K562 (cell line): Measurements from ENCODE around the gene SLC35F2. TPM values are rescaled to one million over a fixed set of nuclear protein-coding genes. Genes with fewer than 3 reads are reported as not detected.

Experiments
- ATAC-seq: fragments of 200-7000 bp; cut with Tn5 transposase; 3 replicates; pipeline ENCODE4 v1.9.1; 2020; ENCODE audit warnings: moderate library complexity
- BruUV-seq: library from RNA; stranded (reverse); fragments of 400-500 nt; replicated peaks from 2 replicates; lab custom pipeline; 2021; lab: Mats Ljungman, UMichigan
- CTCF ChIA-PET: fragments of 300-600 bp; formaldehyde crosslinking; extraction: SDS; loops from one replicate; lab custom pipeline; 2021; ENCODE audit warnings: low intra/inter-chr PET ratio; lab: Yijun Ruan, JAX
- POLR2A ChIA-PET: fragments of 300-600, 350-650 bp; sonication (Branson Sonifier 250); formaldehyde crosslinking; extraction: SDS; loops from one replicate; lab custom pipeline; 2021; ENCODE audit warnings: antibody characterized with exemption, inconsistent platforms; lab: Yijun Ruan, JAX
- DNase-seq, 4 experiments: peaks; one replicate each; pipeline versions ENCODE4 v3.0.0 to v3.0.0-alpha.2; 2011 to 2018; ENCODE audit warnings: low spot score in 3 of 4, mixed read lengths in 3 of 4; ENCODE audit errors: extremely low read depth in 1 of 4
- FAIRE-seq: peaks from 2 replicates; lab custom pipeline; 2011; peaks lifted over from hg19 to GRCh38; lab: Jason Lieb, UNC
- H2AFZ ChIP-seq: 2 replicates; pipeline ENCODE4 v1.6.0; 2011; ENCODE audit warnings: low read depth, low read length, control low read depth, inconsistent platforms
- H3K27ac ChIP-seq: fragments of 200-600 bp; 3 replicates; pipeline ENCODE4 v1.8.0; 2011; ENCODE audit warnings: low read depth, mild to moderate bottlenecking, control low read depth, inconsistent platforms, low read length, moderate library complexity, mixed read lengths; ENCODE audit errors: extremely low read depth
- H3K27me3 ChIP-seq, 2 experiments: fragments of 300-600 bp in 1 of 2; 2 replicates in 1 of 2; 3 replicates in 1 of 2; pipeline versions ENCODE4 v1.6.0 to v1.8.0; 2011; ENCODE audit warnings: inconsistent platforms in 2 of 2, low read length in 2 of 2, mild to moderate bottlenecking in 1 of 2, mixed read lengths in 1 of 2, moderate library complexity in 1 of 2; ENCODE audit not compliant: control insufficient read depth in 2 of 2, insufficient read depth in 2 of 2
- H3K36me3 ChIP-seq: fragments of 300-600 bp; 3 replicates; pipeline ENCODE4 v1.8.0; 2011; ENCODE audit warnings: mild to moderate bottlenecking, low read length, inconsistent platforms; ENCODE audit not compliant: control insufficient read depth, insufficient read depth
- H3K4me1 ChIP-seq, 2 experiments: fragments of 200-600 bp in 1 of 2; replicated peaks in 1 of 2; 2 replicates in 1 of 2; 3 replicates in 1 of 2; pipeline versions ENCODE4 v1.5.1 to v1.8.0; 2011; ENCODE audit warnings: inconsistent platforms in 2 of 2, low read length in 2 of 2, mild to moderate bottlenecking in 1 of 2, mixed read lengths in 1 of 2, moderate library complexity in 1 of 2; ENCODE audit not compliant: control insufficient read depth in 2 of 2, insufficient read depth in 2 of 2
- H3K4me2 ChIP-seq: 2 replicates; pipeline ENCODE4 v1.6.1; 2011; ENCODE audit warnings: low read length, control low read depth, inconsistent platforms, mixed read lengths; ENCODE audit not compliant: insufficient read depth
- H3K4me3 ChIP-seq: fragments of 200-600 bp; sonication (generic), shearing (Covaris generic); 2 replicates; pipeline ENCODE4 v1.5.1; 2016; ENCODE audit warnings: control low read depth, inconsistent platforms
- H3K79me2 ChIP-seq: fragments of 200-600 bp; 3 replicates; pipeline ENCODE4 v1.8.0; 2011; ENCODE audit warnings: low read length, inconsistent platforms; ENCODE audit not compliant: control insufficient read depth, insufficient read depth
- H3K9ac ChIP-seq, 2 experiments: 2 replicates each; pipeline versions ENCODE4 v1.6.0 to v1.6.1; 2011; ENCODE audit warnings: low read depth in 2 of 2, low read length in 2 of 2, control low read depth in 1 of 2, inconsistent platforms in 1 of 2, mild to moderate bottlenecking in 1 of 2, mixed read lengths in 1 of 2; ENCODE audit not compliant: insufficient read depth in 1 of 2
- H3K9me1 ChIP-seq: one replicate; pipeline ENCODE4 v1.6.0; 2011; ENCODE audit warnings: inconsistent platforms, mild to moderate bottlenecking, low read length, moderate library complexity; ENCODE audit not compliant: control insufficient read depth, insufficient read depth
- H3K9me3 ChIP-seq: replicated peaks from 2 replicates; pipeline ENCODE4 v1.5.1; 2011; ENCODE audit warnings: low read depth, low read length, inconsistent platforms; ENCODE audit not compliant: control insufficient read depth, insufficient read depth
- H4K20me1 ChIP-seq: replicated peaks from 2 replicates; pipeline ENCODE4 v1.6.1; 2011; ENCODE audit warnings: low read length, inconsistent platforms, mixed read lengths; ENCODE audit not compliant: control insufficient read depth, insufficient read depth
- BRD4 ChIP-seq: fragments of 200-600 bp; sonication (generic); IDR thresholded peaks from 2 replicates; pipeline ENCODE4 v1.6.1; 2017; ENCODE audit warnings: inconsistent platforms
- C11orf30 ChIP-seq: fragments of 450-650 bp; IDR thresholded peaks from 2 replicates; pipeline ENCODE4 v1.6.1; 2016; ENCODE audit warnings: low read depth, mild to moderate bottlenecking
- FOXA1 ChIP-seq: fragments of 450-650 bp; IDR thresholded peaks from 2 replicates; pipeline ENCODE4 v1.6.1; 2016; ENCODE audit warnings: mild to moderate bottlenecking, borderline replicate concordance
- FUS ChIP-seq: fragments of 200-400 bp; formaldehyde crosslinking; optimal IDR thresholded peaks from 2 replicates; pipeline ENCODE3; 2017; ENCODE audit warnings: low read depth, low read length
- GABPA ChIP-seq: fragments of 200-800 bp; sonication (Bioruptor generic); conservative IDR thresholded peaks from 2 replicates; pipeline ENCODE4 v1.6.1; 2016; ENCODE audit warnings: low read depth, missing genetic modification characterization, missing compliant biosample characterization
- PCBP2 ChIP-seq: fragments of 200-400 bp; formaldehyde crosslinking; IDR thresholded peaks from 2 replicates; pipeline ENCODE4 v1.6.1; 2018; ENCODE audit warnings: low read length, low read depth, mild to moderate bottlenecking, moderate library complexity; ENCODE audit not compliant: poor library complexity, severe bottlenecking
- SP1 ChIP-seq: sonication (generic); formaldehyde crosslinking; IDR thresholded peaks from 2 replicates; pipeline ENCODE4 v1.8.1; 2022; ENCODE audit warnings: mild to moderate bottlenecking, missing genetic modification reagents
- SRSF9 ChIP-seq: fragments of 200-400 bp; formaldehyde crosslinking; IDR thresholded peaks from 2 replicates; pipeline ENCODE4 v1.6.1; 2017; ENCODE audit warnings: low read depth, low read length, borderline replicate concordance
- WHSC1 ChIP-seq: IDR thresholded peaks from one replicate; pipeline ENCODE4 v1.6.1; 2012; ENCODE audit warnings: low read length, control low read depth, inconsistent platforms
- ZBTB17 ChIP-seq: fragments of 450-650 bp; formaldehyde crosslinking; IDR thresholded peaks from 2 replicates; pipeline ENCODE4 v1.4.0; 2020; ENCODE audit warnings: mild to moderate bottlenecking
- ZNF232 ChIP-seq: sonication (generic); formaldehyde crosslinking; IDR thresholded peaks from 2 replicates; pipeline ENCODE4 v1.8.0; 2022; ENCODE audit warnings: mild to moderate bottlenecking, missing genetic modification reagents
- ZNF696 ChIP-seq: fragments of 250-450 bp; sonication (Bioruptor Pico); conservative IDR thresholded peaks from 2 replicates; pipeline ENCODE4 v1.4.0; 2020; ENCODE audit warnings: mild to moderate bottlenecking, moderate library complexity
- whole genome bisulfite sequencing: fragments of 100-300 bp; shearing (Covaris generic); methylation state at CpG from one replicate; pipeline ENCODE4 v1.1.6; 2016; ENCODE audit warnings: low coverage, mixed read lengths; ENCODE audit not compliant: insufficient coverage; ENCODE audit errors: missing lambda C conversion rate; 5-methylcytosine and 5-hydroxymethylcytosine counted together
- in situ Hi-C: fragments of 300-500 bp; cut with MboI; formaldehyde crosslinking; loops from 4 replicates; pipeline ENCODE4 v1.15.0; 2018; ENCODE audit warnings: inconsistent platforms, mixed read lengths
- intact Hi-C: fragments of 100-400 bp; cut with micrococcal nuclease; formaldehyde crosslinking; loops from 2 replicates; pipeline ENCODE4 v1.14.2; 2022
- polyA plus RNA-seq, 8 experiments: library from polyadenylated mRNA; depleted of rRNA in 4 of 8; stranded (reverse) in 5 of 8; unstranded in 3 of 8; fragments of >200 nt; fragmentation: Nextera tagmentation in 2 of 8; fragmentation: Illumina TruSeq in 1 of 8; extraction: Ambion mirVana in 2 of 8; extraction: Trizol in 1 of 8; gene quantifications; 2 replicates each; pipeline versions ENCODE4 v1.2.1 to v1.2.3, GENCODE V29; 2011 to 2014; ENCODE audit warnings: inconsistent platforms in 1 of 8, missing spikeins in 1 of 8
- total RNA-seq, 7 experiments: library from RNA; depleted of rRNA in 6 of 7; stranded (reverse); fragments of >200 nt in 6 of 7; fragmentation: Illumina TruSeq in 2 of 7; extraction: Trizol in 2 of 7; gene quantifications; 2 replicates each; pipeline versions ENCODE4 v1.2.1 to v1.2.3, GENCODE V29; 2011 to 2021; ENCODE audit warnings: low replicate concordance in 1 of 7
- TF ChIP-seq, protein P1 (sequence below): fragments of 450-650 bp; formaldehyde crosslinking; IDR thresholded peaks from 2 replicates; pipeline ENCODE4 v1.4.0; 2020; ENCODE audit warnings: mild to moderate bottlenecking, moderate library complexity
- TF ChIP-seq, protein P2 (sequence below): fragments of 250-450 bp; sonication (Bioruptor Pico); IDR thresholded peaks from 2 replicates; pipeline ENCODE4 v1.8.0; 2021; ENCODE audit warnings: moderate library complexity, mild to moderate bottlenecking, inconsistent platforms
- TF ChIP-seq, protein P3 (sequence below): sonication (generic); formaldehyde crosslinking; IDR thresholded peaks from 2 replicates; pipeline ENCODE4 v1.4.0; 2020; ENCODE audit warnings: mild to moderate bottlenecking, missing genetic modification reagents
- TF ChIP-seq, protein P4 (sequence below), 2 experiments: IDR thresholded peaks; 2 replicates each; pipeline ENCODE4 v1.6.1; 2011; ENCODE audit warnings: borderline replicate concordance in 1 of 2, control low read depth in 1 of 2, low read depth in 1 of 2, low read length in 1 of 2, mild to moderate bottlenecking in 1 of 2, mixed read lengths in 1 of 2, moderate library complexity in 1 of 2; ENCODE audit not compliant: insufficient read depth in 1 of 2, insufficient read length in 1 of 2, poor library complexity in 1 of 2, severe bottlenecking in 1 of 2; ENCODE audit errors: extremely low read depth in 1 of 2

SLC35F2 gene
- total and polyA plus RNA-seq, 9 of the 15 experiments (the other 6 are each of a cell fraction or from before 2014, with no cell fraction given) = 28.6 to 63.9 (median 53.4) TPM

DNA sequence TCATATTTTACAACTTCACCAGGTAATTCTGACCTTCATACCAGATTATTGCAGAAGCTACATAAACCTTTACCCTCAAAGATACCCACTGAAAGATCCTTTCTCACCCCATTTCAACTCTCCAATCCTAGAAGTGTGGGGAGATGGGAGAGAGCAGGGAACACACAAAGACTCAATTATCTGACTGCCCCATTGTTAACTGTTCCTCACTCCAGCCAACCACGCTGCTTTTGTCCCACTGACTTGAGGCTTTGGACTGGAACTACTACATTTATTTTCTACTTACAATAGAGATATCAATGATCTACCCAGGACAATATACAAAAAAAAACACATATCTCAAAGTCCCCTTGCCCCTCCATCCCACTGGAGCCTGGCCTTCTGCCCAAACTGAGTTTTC is 102.0 kb downstream of the SLC35F2 start (continued):
- TF ChIP-seq, protein P1, sequence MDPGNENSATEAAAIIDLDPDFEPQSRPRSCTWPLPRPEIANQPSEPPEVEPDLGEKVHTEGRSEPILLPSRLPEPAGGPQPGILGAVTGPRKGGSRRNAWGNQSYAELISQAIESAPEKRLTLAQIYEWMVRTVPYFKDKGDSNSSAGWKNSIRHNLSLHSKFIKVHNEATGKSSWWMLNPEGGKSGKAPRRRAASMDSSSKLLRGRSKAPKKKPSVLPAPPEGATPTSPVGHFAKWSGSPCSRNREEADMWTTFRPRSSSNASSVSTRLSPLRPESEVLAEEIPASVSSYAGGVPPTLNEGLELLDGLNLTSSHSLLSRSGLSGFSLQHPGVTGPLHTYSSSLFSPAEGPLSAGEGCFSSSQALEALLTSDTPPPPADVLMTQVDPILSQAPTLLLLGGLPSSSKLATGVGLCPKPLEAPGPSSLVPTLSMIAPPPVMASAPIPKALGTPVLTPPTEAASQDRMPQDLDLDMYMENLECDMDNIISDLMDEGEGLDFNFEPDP = no peak
- TF ChIP-seq SP1 (CRISPR knock-in tag) (no peak), ZBTB17 (CRISPR knock-in tag) (no peak), FUS (no peak), ZNF232 (CRISPR knock-in tag) (no peak), ZNF696 (CRISPR knock-in tag) (no peak)

DNA sequence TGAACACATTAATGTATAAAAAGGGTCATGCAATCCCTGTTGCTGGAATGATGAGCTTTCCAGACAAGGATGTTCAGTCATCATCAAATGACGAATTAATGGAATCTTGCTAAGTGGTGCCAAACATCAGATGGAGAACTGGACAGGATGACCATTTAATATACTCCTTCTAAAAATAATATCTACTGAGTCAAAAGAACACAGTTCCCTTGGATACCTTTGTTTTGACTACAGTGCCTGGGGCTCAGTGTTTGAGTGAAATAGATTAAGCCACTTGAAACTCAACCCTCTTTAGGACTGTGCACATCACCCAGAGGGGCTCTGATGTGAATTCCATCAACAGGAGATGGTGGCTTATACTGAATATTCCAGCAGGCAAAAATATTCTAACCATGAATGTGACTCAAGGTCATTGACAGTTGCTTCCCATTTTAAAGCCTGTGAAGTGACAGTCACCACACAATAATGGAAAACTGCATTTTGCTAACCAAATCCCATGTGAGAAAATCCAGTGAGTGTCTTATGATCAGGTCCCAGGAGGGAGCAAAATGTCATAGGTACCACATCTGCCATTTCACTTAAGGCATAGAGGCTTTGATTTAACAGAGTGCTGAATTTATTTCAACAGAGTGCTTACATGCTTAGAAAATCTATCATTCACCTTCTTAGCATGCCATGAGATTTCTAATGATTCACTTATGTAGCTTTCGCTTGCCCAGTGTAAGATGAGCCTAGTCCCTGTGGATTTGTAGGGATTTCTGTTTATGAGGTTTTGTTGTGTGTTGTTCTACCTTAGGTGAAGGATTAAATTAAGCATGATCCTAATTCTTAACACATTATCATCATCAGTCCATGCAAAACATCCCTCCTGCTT is 105.4 kb downstream of the SLC35F2 start:
- DNase-seq = no peak
- Histone ChIP-seq H3K27me3 (peaks cover 10 to 11% of the 10 kb centered on the region in 2 experiments; a peak in 4 of 5 replicates), H3K9ac (no peak overlapping the region), H3K79me2 (no peaks in the 10 kb centered on the region), H3K9me3 (no peaks in the 10 kb centered on the region), H2AFZ (no peak overlapping the region), H3K4me1 (no peaks in the 10 kb centered on the region; a peak in 1 of 5 replicates), H3K36me3 (no peaks in the 10 kb centered on the region), H3K27ac (no peak overlapping the region), H3K4me3 (no peak overlapping the region), H3K9me1 (no peaks in the 10 kb centered on the region), H3K4me2 (no peak overlapping the region), H4K20me1 (no peaks in the 10 kb centered on the region)
- intact Hi-C loops = no loop called here
- no peak for FAIRE-seq
- ChIA-PET CTCF (no interaction called here), POLR2A (interaction anchor here (0.7 kb wide), 1 partner anchor 10 kb away, joined by 3 read pairs; no protein-coding TSS in a partner anchor)
- in situ Hi-C loops = no loop called here
- ATAC-seq = no peak
- no TSS peak for BruUV-seq
- 0% methylated on average over 2 of the region's 2 CpGs for WGBS
- TF ChIP-seq PCBP2 = no peak
- TF ChIP-seq GABPA (tag) = no peak
- TF ChIP-seq, protein P2, sequence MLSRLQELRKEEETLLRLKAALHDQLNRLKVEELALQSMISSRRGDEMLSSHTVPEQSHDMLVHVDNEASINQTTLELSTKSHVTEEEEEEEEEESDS = no peak
- TF ChIP-seq SRSF9 = no peak
- TF ChIP-seq FOXA1 = no peak
- TF ChIP-seq C11orf30 = no peak
- TF ChIP-seq, protein P3, sequence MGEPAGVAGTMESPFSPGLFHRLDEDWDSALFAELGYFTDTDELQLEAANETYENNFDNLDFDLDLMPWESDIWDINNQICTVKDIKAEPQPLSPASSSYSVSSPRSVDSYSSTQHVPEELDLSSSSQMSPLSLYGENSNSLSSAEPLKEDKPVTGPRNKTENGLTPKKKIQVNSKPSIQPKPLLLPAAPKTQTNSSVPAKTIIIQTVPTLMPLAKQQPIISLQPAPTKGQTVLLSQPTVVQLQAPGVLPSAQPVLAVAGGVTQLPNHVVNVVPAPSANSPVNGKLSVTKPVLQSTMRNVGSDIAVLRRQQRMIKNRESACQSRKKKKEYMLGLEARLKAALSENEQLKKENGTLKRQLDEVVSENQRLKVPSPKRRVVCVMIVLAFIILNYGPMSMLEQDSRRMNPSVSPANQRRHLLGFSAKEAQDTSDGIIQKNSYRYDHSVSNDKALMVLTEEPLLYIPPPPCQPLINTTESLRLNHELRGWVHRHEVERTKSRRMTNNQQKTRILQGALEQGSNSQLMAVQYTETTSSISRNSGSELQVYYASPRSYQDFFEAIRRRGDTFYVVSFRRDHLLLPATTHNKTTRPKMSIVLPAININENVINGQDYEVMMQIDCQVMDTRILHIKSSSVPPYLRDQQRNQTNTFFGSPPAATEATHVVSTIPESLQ = no peak
- TF ChIP-seq BRD4 = no peak
- TF ChIP-seq, protein P4, sequence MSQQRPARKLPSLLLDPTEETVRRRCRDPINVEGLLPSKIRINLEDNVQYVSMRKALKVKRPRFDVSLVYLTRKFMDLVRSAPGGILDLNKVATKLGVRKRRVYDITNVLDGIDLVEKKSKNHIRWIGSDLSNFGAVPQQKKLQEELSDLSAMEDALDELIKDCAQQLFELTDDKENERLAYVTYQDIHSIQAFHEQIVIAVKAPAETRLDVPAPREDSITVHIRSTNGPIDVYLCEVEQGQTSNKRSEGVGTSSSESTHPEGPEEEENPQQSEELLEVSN (IDR thresholded peaks at IDR 0.05; ENCODE audit: borderline replicate concordance in 1 of 2, extremely low read depth in 1 of 2, insufficient read depth in 1 of 2, insufficient read length in 1 of 2, low read depth in 1 of 2, low read length in 1 of 2, poor library complexity in 1 of 2, severe bottlenecking in 1 of 2) = no peak
- TF ChIP-seq WHSC1 = no peak
